GM10847 (cell line): ENCODE results near the gene CSH2.

Experiments
- POLR2A ChIP-seq: IDR thresholded peaks from 2 replicates; pipeline ENCODE4 v1.6.1; 2011; ENCODE audit not compliant: insufficient read length; ENCODE audit errors: extremely low read depth

CSH2 gene

DNA sequence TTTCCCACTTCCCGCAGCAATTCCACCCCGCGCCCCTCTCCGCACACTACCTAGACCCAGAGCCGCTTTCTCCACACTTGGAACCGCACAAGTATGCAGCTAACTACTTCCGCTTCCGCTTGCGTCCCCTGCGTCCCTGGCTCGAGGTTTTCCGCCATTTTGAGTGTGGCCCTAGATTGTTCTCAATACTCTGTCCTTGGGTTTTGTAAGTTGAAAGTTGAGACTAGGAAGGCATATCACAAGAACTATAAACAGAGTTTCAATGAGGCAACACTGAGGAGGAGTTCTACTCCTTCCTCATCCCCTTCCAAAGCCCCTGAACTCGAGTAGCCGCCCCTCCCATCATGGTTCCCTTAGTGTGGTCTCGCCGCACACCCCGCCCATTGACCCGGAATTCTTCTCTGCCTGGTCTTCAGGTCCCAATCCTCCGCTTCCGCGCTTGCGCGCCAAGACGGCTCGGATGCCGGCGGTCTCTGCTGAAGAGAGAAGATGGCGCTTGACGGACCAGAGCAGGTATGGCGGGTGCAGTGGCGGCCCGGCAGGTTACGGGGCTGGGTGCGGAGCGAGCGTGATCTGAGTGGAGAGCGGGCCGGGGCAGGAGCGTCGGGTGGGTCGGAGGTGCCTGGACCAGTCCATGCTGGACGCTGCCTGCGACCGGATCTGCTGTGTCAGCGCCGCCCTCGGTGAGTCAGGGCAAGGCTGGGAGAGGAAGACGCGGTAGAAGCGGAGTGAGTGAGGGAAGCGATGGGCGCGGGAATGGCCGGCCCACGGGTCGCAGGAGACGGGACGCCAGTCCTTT, 46.3 kb downstream of the CSH2 start, which contains the start of the genes FTSJ3 and PSMC5:
TSS of gene FTSJ3 (minus strand) at position 662 of the 799 bp plus-strand sequence. CDS start 761 bp downstream, outside the sequence.
TSS of gene PSMC5 (plus strand) at position 430 of the 799 bp plus-strand sequence. CDS start at position 490, 60 bp downstream.
- peak; percentile 93 for TF ChIP-seq POLR2A

DNA sequence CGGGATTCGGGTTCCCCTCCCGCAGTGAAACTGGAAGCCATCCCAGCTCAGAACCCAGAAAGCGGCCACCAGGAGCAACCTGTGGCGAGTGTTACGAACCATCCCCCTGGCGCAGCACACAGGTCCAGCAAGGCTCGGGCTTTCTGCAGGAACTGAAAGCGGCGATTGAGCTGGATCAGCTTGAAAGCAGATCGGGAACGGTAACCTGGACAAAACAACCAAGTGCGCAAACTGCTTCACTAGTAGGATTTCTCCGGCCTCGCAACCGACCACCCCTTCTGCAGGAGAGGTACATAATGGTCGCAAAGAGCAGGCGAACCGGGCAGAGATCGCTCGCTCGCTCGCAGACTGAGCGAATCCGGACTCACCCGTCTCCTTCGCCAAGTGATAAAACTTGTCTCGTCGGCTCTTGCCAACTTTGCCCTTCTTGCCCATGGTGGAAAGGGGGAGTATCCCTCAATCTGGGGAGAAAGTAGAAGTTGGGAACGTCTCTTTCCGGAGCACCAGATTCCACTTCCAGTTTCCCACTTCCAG, 46.9 kb downstream of the CSH2 start:
- no peak for TF ChIP-seq POLR2A

DNA sequence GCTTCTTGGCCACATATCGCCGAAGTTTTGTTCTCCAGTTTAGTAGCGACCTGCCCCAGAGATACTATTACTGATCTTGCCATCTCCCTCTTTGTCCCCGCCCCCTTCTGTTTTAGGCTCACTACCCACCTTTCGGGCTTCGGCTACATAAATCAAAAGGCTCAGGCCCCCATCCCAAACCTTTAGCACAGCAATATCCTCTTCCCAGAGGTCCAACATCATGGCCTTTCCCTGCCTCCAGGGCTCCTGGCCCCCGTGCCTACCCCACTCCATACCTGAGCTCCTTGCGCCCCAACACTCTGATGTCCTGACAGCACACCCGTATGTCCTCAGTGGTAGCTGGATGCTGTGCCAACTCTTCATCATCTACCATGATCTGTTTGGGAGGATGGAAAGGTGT, 49.1 kb downstream of the CSH2 start:
- TF ChIP-seq POLR2A, result no peak

DNA sequence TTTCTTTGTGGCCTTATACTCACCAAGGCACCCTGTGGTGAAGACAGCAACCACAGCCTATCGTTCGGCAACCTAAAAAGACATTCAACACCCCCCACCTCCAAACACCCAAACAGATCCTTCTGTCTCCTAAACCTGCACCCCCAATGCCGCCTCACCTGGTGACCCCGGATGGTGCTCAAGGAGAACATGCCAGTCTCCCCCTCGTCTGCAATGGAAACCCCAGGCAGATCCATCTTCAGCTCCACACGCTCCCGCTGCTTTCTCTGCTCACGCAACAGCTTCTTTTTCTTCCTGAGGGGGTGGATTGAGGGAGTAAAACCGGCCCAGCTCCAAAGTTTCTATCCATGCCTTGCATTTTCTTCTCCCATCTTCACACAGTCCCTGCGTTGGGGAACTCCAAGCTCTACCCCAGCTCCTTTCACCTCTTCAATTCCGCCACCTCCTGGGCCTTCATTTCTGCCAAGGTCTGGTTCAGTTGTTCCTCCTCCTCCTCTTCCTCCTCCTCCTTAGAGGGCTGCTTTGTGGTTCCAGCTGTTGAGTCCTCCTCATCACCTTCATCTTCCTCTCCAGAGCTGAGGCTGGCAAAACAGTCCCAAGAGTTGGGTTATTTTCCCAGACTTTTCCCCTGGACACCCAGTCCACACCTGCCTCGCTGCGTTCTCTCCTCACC, 49.7 kb downstream of the CSH2 start:
- no peak for TF ChIP-seq POLR2A

DNA sequence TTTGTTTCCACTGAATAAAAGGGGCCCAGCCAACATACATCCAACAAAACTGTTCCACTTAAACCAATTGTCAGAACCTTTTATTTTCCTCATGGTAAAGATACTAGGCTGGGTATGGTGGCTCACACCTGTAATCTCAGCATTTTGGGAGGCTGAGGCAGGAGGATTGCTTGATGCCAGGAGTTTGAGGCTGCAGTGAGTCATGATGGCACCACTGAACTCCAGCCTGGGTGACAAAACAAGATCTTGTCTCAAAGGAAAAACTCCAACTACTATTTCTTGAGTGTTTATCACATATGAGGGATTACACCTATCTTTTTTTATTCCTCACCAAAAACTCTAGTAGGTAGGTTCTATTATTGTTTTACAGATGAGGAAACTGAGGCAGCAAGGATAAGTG, 50.9 kb downstream of the CSH2 start:
- no peak for TF ChIP-seq POLR2A
